ENCODE data around the gene FOXN3.

Gene FOXN3

DNA sequence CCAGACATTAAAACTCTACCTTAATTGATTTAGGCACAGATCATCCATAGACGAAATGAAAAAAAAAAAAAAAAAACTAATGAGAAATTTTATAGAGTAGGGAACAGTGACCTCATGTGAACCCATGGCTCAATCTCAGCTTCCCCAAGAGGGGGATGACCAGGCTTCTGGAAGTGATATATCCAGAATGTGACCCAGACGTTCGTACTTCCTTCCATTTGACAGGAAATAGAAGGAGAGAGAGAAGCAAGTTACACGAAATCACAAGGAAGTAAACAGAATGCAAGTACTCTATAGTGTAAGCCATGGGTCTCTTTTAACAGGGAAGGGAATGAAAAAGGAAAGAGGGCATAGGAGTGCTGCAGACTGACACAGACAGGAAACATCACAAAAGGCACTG lies 10.1 kb downstream of the FOXN3 start:
- no peaks in the 10 kb centered on the region for H3K79me1 ChIP-seq (ENCODE audit: low read length)
- H3K4ac ChIP-seq (ENCODE audit: low read depth, low read length): peak overlapping the region; percentile 66
- H3K23ac ChIP-seq (ENCODE audit: low read length): no peak overlapping the region
- WGBS (ENCODE audit: extremely low coverage, insufficient coverage, insufficient read length): no CpG with 5 or more reads among the region's 4 CpGs
- H3K36me3 ChIP-seq (ENCODE audit: control insufficient read depth in 1 of 2, insufficient read depth in 2 of 2, low read length in 2 of 2): peaks cover 11 to 24% of the 10 kb centered on the region in 2 experiments
- H2AFZ ChIP-seq (ENCODE audit: insufficient read depth, low read length, poor library complexity): no peak overlapping the region
- no peak overlapping the region for H4K91ac ChIP-seq (ENCODE audit: low read depth, low read length)
- peaks cover 9% of the 10 kb centered on the region for H3K79me2 ChIP-seq (ENCODE audit: control insufficient read depth, insufficient read depth, low read length, poor library complexity)
- no peak overlapping the region for H3K27ac ChIP-seq (ENCODE audit: low read depth, low read length)
- H3K4me3 ChIP-seq (ENCODE audit: low read depth, low read length): no peak overlapping the region
- no peak overlapping the region for H2BK120ac ChIP-seq (ENCODE audit: insufficient read depth, low read length, poor library complexity)
- no peak overlapping the region for H2AK5ac ChIP-seq (ENCODE audit: low read length)
- H3K18ac ChIP-seq (ENCODE audit: low read length): no peak overlapping the region
- no peak overlapping the region for H2BK5ac ChIP-seq (ENCODE audit: low read depth, low read length, poor library complexity)
- peaks cover 0 to 3% of the 10 kb centered on the region in 2 experiments for H3K4me1 ChIP-seq (ENCODE audit: control insufficient read depth in 1 of 2, insufficient read depth in 2 of 2, low read length in 2 of 2)
- no peak overlapping the region for H3K9ac ChIP-seq (ENCODE audit: low read length)
- no peaks in the 10 kb centered on the region for H3K9me3 ChIP-seq (ENCODE audit: insufficient read depth, low read depth, low read length)
- no peak overlapping the region for H2BK12ac ChIP-seq (ENCODE audit: low read length)
- DNase-seq: no peak
- H3K27me3 ChIP-seq (ENCODE audit: insufficient read depth, low read length): no peaks in the 10 kb centered on the region
- no peak overlapping the region for H3K4me2 ChIP-seq (ENCODE audit: low read length)
- H3K14ac ChIP-seq (ENCODE audit: low read length): no peak overlapping the region
- no peak overlapping the region for H4K12ac ChIP-seq (ENCODE audit: low read depth, low read length)
- H4K8ac ChIP-seq (ENCODE audit: low read depth, low read length): no peak overlapping the region

DNA sequence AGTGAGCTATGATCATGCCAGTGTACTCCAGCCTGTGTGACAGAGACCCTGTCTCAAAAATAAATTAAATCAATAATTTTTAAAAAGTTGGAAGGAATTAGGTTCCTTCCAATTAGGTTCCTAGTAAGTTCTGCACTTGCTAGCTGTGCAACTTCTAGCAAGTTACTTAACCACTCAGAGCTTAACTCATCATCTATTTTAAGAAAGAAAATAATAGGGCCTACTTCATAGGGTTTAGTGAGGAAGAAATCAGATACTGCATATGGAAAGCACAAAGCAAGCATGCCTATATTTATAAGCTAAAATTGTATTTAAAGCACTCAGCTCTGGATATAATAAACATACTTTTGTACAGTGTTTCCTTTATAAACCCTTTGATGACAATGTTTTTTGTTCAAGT lies 10.7 kb downstream of the FOXN3 start:
- Histone ChIP-seq H2BK12ac (ENCODE audit: low read length) (no peak overlapping the region), H3K9me3 (ENCODE audit: insufficient read depth, low read depth, low read length) (no peaks in the 10 kb centered on the region), H2AFZ (ENCODE audit: insufficient read depth, low read length, poor library complexity) (no peak overlapping the region), H3K27ac (ENCODE audit: low read depth, low read length) (no peak overlapping the region), H2AK5ac (ENCODE audit: low read length) (no peak overlapping the region), H4K12ac (ENCODE audit: low read depth, low read length) (no peak overlapping the region), H3K18ac (ENCODE audit: low read length) (no peak overlapping the region), H3K4me3 (ENCODE audit: low read depth, low read length) (no peak overlapping the region), H3K27me3 (ENCODE audit: insufficient read depth, low read length) (no peaks in the 10 kb centered on the region), H2BK120ac (ENCODE audit: insufficient read depth, low read length, poor library complexity) (no peak overlapping the region), H3K23ac (ENCODE audit: low read length) (no peak overlapping the region), H2BK5ac (ENCODE audit: low read depth, low read length, poor library complexity) (no peak overlapping the region), H3K4ac (ENCODE audit: low read depth, low read length) (no peak overlapping the region), H3K4me2 (ENCODE audit: low read length) (no peak overlapping the region), H3K36me3 (ENCODE audit: control insufficient read depth in 1 of 2, insufficient read depth in 2 of 2, low read length in 2 of 2) (peaks cover 10 to 23% of the 10 kb centered on the region in 2 experiments), H3K14ac (ENCODE audit: low read length) (no peak overlapping the region), H3K79me2 (ENCODE audit: control insufficient read depth, insufficient read depth, low read length, poor library complexity) (peaks cover 10% of the 10 kb centered on the region), H4K8ac (ENCODE audit: low read depth, low read length) (no peak overlapping the region), H3K9ac (ENCODE audit: low read length) (no peak overlapping the region), H4K91ac (ENCODE audit: low read depth, low read length) (no peak overlapping the region), H3K4me1 (ENCODE audit: control insufficient read depth in 1 of 2, insufficient read depth in 2 of 2, low read length in 2 of 2) (peaks cover 0 to 2% of the 10 kb centered on the region in 2 experiments), H3K79me1 (ENCODE audit: low read length) (no peaks in the 10 kb centered on the region)
- DNase-seq: no peak

DNA sequence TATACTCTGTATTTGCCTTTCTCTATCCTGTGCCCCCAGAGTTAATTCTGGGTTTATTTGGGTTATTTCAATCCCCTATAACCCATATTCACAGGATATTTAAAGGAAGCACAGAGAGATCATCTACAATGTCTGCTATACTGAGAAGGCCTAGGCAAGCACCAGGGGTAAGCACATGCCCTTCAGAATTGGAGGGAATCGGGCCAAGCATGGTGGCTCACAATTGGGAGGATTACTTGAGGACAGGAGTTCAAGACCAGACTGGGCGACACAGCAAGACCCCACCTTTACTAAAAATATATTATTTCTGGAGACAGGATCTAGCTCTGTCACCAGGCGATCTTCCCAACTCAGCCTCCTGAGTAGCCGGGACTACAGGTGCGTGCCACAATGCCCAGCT lies 11.3 kb downstream of the FOXN3 start:
- Histone ChIP-seq H2AK5ac (ENCODE audit: low read length) (no peak overlapping the region), H3K4ac (ENCODE audit: low read depth, low read length) (peak overlapping the region; percentile 30), H3K4me2 (ENCODE audit: low read length) (no peak overlapping the region), H3K9me3 (ENCODE audit: insufficient read depth, low read depth, low read length) (no peaks in the 10 kb centered on the region), H4K12ac (ENCODE audit: low read depth, low read length) (no peak overlapping the region), H2BK12ac (ENCODE audit: low read length) (no peak overlapping the region), H3K9ac (ENCODE audit: low read length) (no peak overlapping the region), H3K14ac (ENCODE audit: low read length) (no peak overlapping the region), H3K79me2 (ENCODE audit: control insufficient read depth, insufficient read depth, low read length, poor library complexity) (peaks cover 10% of the 10 kb centered on the region), H2BK5ac (ENCODE audit: low read depth, low read length, poor library complexity) (no peak overlapping the region), H3K4me1 (ENCODE audit: control insufficient read depth in 1 of 2, insufficient read depth in 2 of 2, low read length in 2 of 2) (peaks cover 0 to 2% of the 10 kb centered on the region in 2 experiments), H3K79me1 (ENCODE audit: low read length) (no peaks in the 10 kb centered on the region), H2BK120ac (ENCODE audit: insufficient read depth, low read length, poor library complexity) (no peak overlapping the region), H3K4me3 (ENCODE audit: low read depth, low read length) (no peak overlapping the region), H3K27ac (ENCODE audit: low read depth, low read length) (no peak overlapping the region), H3K27me3 (ENCODE audit: insufficient read depth, low read length) (no peaks in the 10 kb centered on the region), H3K23ac (ENCODE audit: low read length) (no peak overlapping the region), H4K8ac (ENCODE audit: low read depth, low read length) (no peak overlapping the region), H3K36me3 (ENCODE audit: control insufficient read depth in 1 of 2, insufficient read depth in 2 of 2, low read length in 2 of 2) (peaks cover 10 to 25% of the 10 kb centered on the region in 2 experiments), H4K91ac (ENCODE audit: low read depth, low read length) (no peak overlapping the region), H2AFZ (ENCODE audit: insufficient read depth, low read length, poor library complexity) (no peak overlapping the region), H3K18ac (ENCODE audit: low read length) (no peak overlapping the region)
- no CpG with 5 or more reads among the region's 5 CpGs for WGBS (ENCODE audit: extremely low coverage, insufficient coverage, insufficient read length)
- no peak for DNase-seq

DNA sequence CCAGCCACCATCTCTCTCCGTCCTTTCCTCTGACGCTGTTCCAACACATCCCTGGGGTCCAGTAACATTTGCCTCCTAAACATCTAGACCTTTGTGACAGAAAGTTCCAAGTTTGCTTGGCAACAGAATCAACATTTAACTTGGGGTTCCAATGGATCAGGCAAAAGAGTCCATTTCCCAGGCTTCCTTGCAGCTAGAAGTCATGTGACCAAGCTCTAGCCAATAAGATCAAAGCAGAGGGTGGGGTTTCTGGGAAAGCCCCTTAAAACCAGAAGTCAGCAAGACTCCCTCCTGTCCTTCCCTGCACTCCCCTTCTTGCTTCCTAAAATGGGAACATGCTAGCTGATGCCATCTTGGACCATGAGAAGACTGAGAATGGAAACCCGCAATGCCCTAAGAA lies 14.7 kb downstream of the FOXN3 start:
- peaks cover 7 to 15% of the 10 kb centered on the region in 2 experiments for H3K36me3 ChIP-seq (ENCODE audit: control insufficient read depth in 1 of 2, insufficient read depth in 2 of 2, low read length in 2 of 2)
- no CpG with 5 or more reads among the region's 3 CpGs for WGBS (ENCODE audit: extremely low coverage, insufficient coverage, insufficient read length)

More for the DNA sequence above, 14.7 kb downstream of the FOXN3 start:
- Histone ChIP-seq H2BK120ac (ENCODE audit: insufficient read depth, low read length, poor library complexity) (no peak overlapping the region), H3K4me3 (ENCODE audit: low read depth, low read length) (no peak overlapping the region), H3K4me2 (ENCODE audit: low read length) (no peak overlapping the region), H2AK5ac (ENCODE audit: low read length) (no peak overlapping the region), H3K4ac (ENCODE audit: low read depth, low read length) (peak overlapping the region; percentile 29), H3K18ac (ENCODE audit: low read length) (no peak overlapping the region), H3K4me1 (ENCODE audit: control insufficient read depth in 1 of 2, insufficient read depth in 2 of 2, low read length in 2 of 2) (peaks cover 0 to 2% of the 10 kb centered on the region in 2 experiments), H3K79me1 (ENCODE audit: low read length) (no peaks in the 10 kb centered on the region), H4K12ac (ENCODE audit: low read depth, low read length) (no peak overlapping the region), H3K27me3 (ENCODE audit: insufficient read depth, low read length) (no peaks in the 10 kb centered on the region), H3K14ac (ENCODE audit: low read length) (no peak overlapping the region), H2BK5ac (ENCODE audit: low read depth, low read length, poor library complexity) (no peak overlapping the region), H3K9me3 (ENCODE audit: insufficient read depth, low read depth, low read length) (no peaks in the 10 kb centered on the region), H4K8ac (ENCODE audit: low read depth, low read length) (no peak overlapping the region), H3K27ac (ENCODE audit: low read depth, low read length) (no peak overlapping the region), H3K9ac (ENCODE audit: low read length) (no peak overlapping the region), H3K79me2 (ENCODE audit: control insufficient read depth, insufficient read depth, low read length, poor library complexity) (peaks cover 6% of the 10 kb centered on the region), H2AFZ (ENCODE audit: insufficient read depth, low read length, poor library complexity) (no peak overlapping the region), H2BK12ac (ENCODE audit: low read length) (no peak overlapping the region), H3K23ac (ENCODE audit: low read length) (no peak overlapping the region), H4K91ac (ENCODE audit: low read depth, low read length) (no peak overlapping the region)
- no peak for DNase-seq
